Mammary epithelial cell (primary cell): Measurements from ENCODE around the gene STX12.

ENCODE experiments used
- CTCF ChIP-seq, 2 donors: IDR thresholded peaks in 1 of 2; conservative IDR thresholded peaks in 1 of 2; 2 replicates each; pipeline ENCODE4 v1.5.1; 2011 to 2012; ENCODE audit warnings: inconsistent platforms in 2 of 2, low read length in 2 of 2, mild to moderate bottlenecking in 2 of 2, control low read depth in 1 of 2, low read depth in 1 of 2; ENCODE audit not compliant: insufficient read depth in 1 of 2; ENCODE audit errors: extremely low read depth in 1 of 2
- EZH2 ChIP-seq: IDR thresholded peaks from 2 replicates; pipeline ENCODE4 v1.6.1; 2012; ENCODE audit warnings: low read length, inconsistent platforms, borderline replicate concordance

GRCh38 chr1:27864264-27864895 is 91.4 kb downstream of the STX12 start:
- TF ChIP-seq CTCF (conservative IDR thresholded peaks at IDR 0.05 in 1 of 2, IDR thresholded peaks at IDR 0.05 in 1 of 2; ENCODE audit: extremely low read depth in 1 of 2, insufficient read depth in 1 of 2, low read depth in 1 of 2, low read length in 2 of 2): no peak
- no peak for TF ChIP-seq EZH2
